Upper lobe of left lung (tissue), 6 donors: Measurements from ENCODE around the gene OR2M7. TPM values are rescaled to one million over a fixed set of nuclear protein-coding genes. Genes with fewer than 3 reads are reported as not detected.
A peak's percentile ranks its signal among the peaks of the same experiment; 100 is the strongest.
"Not testable (repeated sequence)": the region's sequence is repeated elsewhere in the genome, so short reads cannot be mapped to it uniquely, and the experiment has no call there.

Source experiments
- ATAC-seq, 2 donors: fragments of 200-7000 bp; cut with Tn5 transposase; one replicate each; pipeline ENCODE4 v1.9.1; 2022; ENCODE audit warnings: mild to moderate bottlenecking in 2 of 2, moderate library complexity in 2 of 2; ENCODE audit not compliant: low FRiP score in 2 of 2
- DNase-seq, 2 donors: peaks; one replicate each; pipeline ENCODE4 v3.0.0-alpha.2; 2019 to 2020
- H3K27ac ChIP-seq, 4 donors: fragments of 200-600 bp; sonication (generic); one replicate each; pipeline ENCODE4 v1.5.1; 2016 to 2019
- H3K27me3 ChIP-seq, 4 donors: fragments of 200-600 bp; sonication (generic); one replicate each; pipeline ENCODE4 v1.5.1; 2017 to 2019
- H3K36me3 ChIP-seq, 4 donors: fragments of 200-600 bp; sonication (generic); one replicate each; pipeline ENCODE4 v1.5.1; 2016 to 2019
- H3K4me1 ChIP-seq, 4 donors: fragments of 200-600 bp; sonication (generic); one replicate each; pipeline ENCODE4 v1.5.1; 2018 to 2019
- H3K4me3 ChIP-seq, 4 donors: fragments of 200-600 bp; sonication (generic); one replicate each; pipeline ENCODE4 v1.5.1; 2017 to 2019; ENCODE audit warnings: mild to moderate bottlenecking in 2 of 4, moderate library complexity in 1 of 4
- H3K9me3 ChIP-seq, 4 donors: fragments of 200-600 bp; sonication (generic); one replicate each; pipeline ENCODE4 v1.5.1; 2018 to 2019
- EP300 ChIP-seq, 4 donors: sonication (generic); formaldehyde crosslinking; IDR thresholded peaks; one replicate each; pipeline ENCODE4 v1.5.1; 2017; ENCODE audit warnings: antibody characterized with exemption in 4 of 4, control low read depth in 2 of 4
- POLR2A ChIP-seq, 4 donors: fragments of 450-650 bp; IDR thresholded peaks; one replicate each; pipeline ENCODE4 v1.5.1; 2016 to 2017; ENCODE audit warnings: antibody characterized with exemption in 4 of 4, mild to moderate bottlenecking in 2 of 4
- POLR2AphosphoS5 ChIP-seq, 2 donors: sonication (generic); formaldehyde crosslinking; IDR thresholded peaks; one replicate each; pipeline ENCODE4 v1.5.1; 2017; ENCODE audit warnings: antibody characterized with exemption in 2 of 2
- WGBS, 2 donors: methylation state at CpG; one replicate each; pipeline ENCODE4 v1.1.5; 2017 to 2018; 5-methylcytosine and 5-hydroxymethylcytosine counted together
- total RNA-seq, 6 donors: library from RNA; depleted of rRNA in 4 of 6; stranded (reverse); fragments of >200 nt in 4 of 6; gene quantifications; one replicate each; pipeline versions ENCODE4 v1.1.0 to v1.2.1, GENCODE V29; 2016 to 2021
- TF ChIP-seq, protein P1 (sequence below), 6 experiments: fragments of 450-650 bp in 4 of 6; fragments of 200-600 bp in 2 of 6; sonication (generic) in 2 of 6; IDR thresholded peaks; one replicate each; pipeline ENCODE4 v1.5.1; 2016 to 2019; ENCODE audit warnings: antibody characterized with exemption in 6 of 6
- donor health status: DM: no; HTN: no; CAD: no; lungs with moderate emphysema.
- donor health status: DM: no; HTN: yes; CAD: no; lungs with severe emphysema.

OR2M7 gene
- total RNA-seq, 6 donors from 2014 or later = not detected

- TF ChIP-seq, protein P1, sequence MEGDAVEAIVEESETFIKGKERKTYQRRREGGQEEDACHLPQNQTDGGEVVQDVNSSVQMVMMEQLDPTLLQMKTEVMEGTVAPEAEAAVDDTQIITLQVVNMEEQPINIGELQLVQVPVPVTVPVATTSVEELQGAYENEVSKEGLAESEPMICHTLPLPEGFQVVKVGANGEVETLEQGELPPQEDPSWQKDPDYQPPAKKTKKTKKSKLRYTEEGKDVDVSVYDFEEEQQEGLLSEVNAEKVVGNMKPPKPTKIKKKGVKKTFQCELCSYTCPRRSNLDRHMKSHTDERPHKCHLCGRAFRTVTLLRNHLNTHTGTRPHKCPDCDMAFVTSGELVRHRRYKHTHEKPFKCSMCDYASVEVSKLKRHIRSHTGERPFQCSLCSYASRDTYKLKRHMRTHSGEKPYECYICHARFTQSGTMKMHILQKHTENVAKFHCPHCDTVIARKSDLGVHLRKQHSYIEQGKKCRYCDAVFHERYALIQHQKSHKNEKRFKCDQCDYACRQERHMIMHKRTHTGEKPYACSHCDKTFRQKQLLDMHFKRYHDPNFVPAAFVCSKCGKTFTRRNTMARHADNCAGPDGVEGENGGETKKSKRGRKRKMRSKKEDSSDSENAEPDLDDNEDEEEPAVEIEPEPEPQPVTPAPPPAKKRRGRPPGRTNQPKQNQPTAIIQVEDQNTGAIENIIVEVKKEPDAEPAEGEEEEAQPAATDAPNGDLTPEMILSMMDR (IDR thresholded peaks at IDR 0.05) = no peak
- TF ChIP-seq EP300 (IDR thresholded peaks at IDR 0.05) = no peak
- TF ChIP-seq POLR2A (IDR thresholded peaks at IDR 0.05) = no peak
- no peak for TF ChIP-seq POLR2AphosphoS5 (IDR thresholded peaks at IDR 0.05)
- no peak for DNase-seq
- Histone ChIP-seq H3K4me1 (no peaks in the 10 kb centered on the region), H3K9me3 (peaks cover 0 to 5% (median 2%) of the 10 kb centered on the region in 4 donors), H3K36me3 (no peaks in the 10 kb centered on the region), H3K4me3 (no peak within 1 kb of the TSS), H3K27ac (no peak within 1 kb of the TSS), H3K27me3 (no peaks in the 10 kb centered on the region)
- no peak for ATAC-seq
- 41 to 42% methylated on average over 3 of the region's 3 CpGs for WGBS, 2 donors
These were observed 36.9 kb upstream of the OR2M7 start, which contains the start of gene OR2T4 for GRCh38 chr1:248361121-248361715. Gene OR2T4 (plus strand): TSS chr1:248361665. CDS start chr1:248361665, 0 bp downstream.

GRCh38 chr1:248359415-248359814 lies 35.0 kb upstream of the OR2M7 start:
- no peak for DNase-seq
- H3K9me3 ChIP-seq = peaks cover 0 to 3% (median under 1%) of the 10 kb centered on the region in 4 donors
- WGBS, 2 donors = 71 to 72% methylated on average over 3 of the region's 3 CpGs
- TF ChIP-seq POLR2A (IDR thresholded peaks at IDR 0.05) = no peak
- no peak for TF ChIP-seq POLR2AphosphoS5 (IDR thresholded peaks at IDR 0.05)
- no peak for TF ChIP-seq EP300 (IDR thresholded peaks at IDR 0.05)
- TF ChIP-seq, protein P1 (IDR thresholded peaks at IDR 0.05) = no peak
- no peaks in the 10 kb centered on the region for H3K36me3 ChIP-seq
- no peak overlapping the region for H3K4me3 ChIP-seq
- H3K27me3 ChIP-seq = no peaks in the 10 kb centered on the region
- H3K27ac ChIP-seq = no peak overlapping the region
- no peak for ATAC-seq
- no peaks in the 10 kb centered on the region for H3K4me1 ChIP-seq

DNA sequence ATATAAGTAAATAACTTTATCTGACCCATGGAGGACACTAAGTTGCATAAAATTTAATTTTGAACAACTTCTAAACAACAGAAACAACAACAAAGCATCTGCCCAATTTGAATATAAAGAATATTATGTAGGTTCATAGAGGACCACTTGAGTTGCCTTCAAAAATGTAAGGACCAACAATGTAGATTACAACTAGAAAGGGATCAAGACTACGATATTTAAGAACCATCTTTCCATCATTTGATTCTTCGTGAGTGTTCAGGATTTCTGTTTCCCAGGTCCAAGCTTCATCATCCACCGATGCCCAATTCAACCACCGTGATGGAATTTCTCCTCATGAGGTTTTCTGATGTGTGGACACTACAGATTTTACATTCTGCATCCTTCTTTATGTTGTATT lies 24.1 kb upstream of the OR2M7 start, which contains the start of gene OR14C36:
Gene OR14C36 (plus strand): TSS at position 301 of the 400 bp plus-strand sequence. CDS start 0 bp downstream, at position 301.
- ATAC-seq = no peak
- H3K4me1 ChIP-seq = no peaks in the 10 kb centered on the region
- TF ChIP-seq, protein P1 (IDR thresholded peaks at IDR 0.05) = no peak
- TF ChIP-seq POLR2AphosphoS5 (IDR thresholded peaks at IDR 0.05) = no peak
- TF ChIP-seq EP300 (IDR thresholded peaks at IDR 0.05) = no peak
- TF ChIP-seq POLR2A (IDR thresholded peaks at IDR 0.05) = no peak

DNA sequence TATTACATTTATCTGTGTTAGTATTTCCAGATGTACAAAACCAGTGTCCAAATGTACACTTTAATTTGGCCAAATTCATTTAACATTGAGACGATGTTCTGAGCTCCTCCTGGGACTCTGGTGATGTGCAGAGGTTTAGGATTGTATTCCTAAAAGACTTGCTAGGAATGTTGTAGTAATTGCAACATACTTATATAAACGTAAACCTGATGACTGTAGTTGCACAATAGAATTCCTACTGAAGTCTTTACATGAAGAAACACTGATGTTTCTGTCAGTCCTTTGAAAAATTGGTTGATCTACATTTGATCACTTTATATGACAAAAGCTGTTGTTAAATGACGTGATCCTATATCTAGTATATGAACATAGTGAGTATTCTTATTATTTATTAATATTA lies 19.1 kb upstream of the OR2M7 start:
- ATAC-seq (no peak), DNase-seq (no peak)
- H3K4me3 ChIP-seq = no peak overlapping the region
- H3K36me3 ChIP-seq = no peaks in the 10 kb centered on the region
- no peak for TF ChIP-seq POLR2AphosphoS5 (IDR thresholded peaks at IDR 0.05)
- no peaks in the 10 kb centered on the region for H3K4me1 ChIP-seq
- 43 to 57% methylated on average over 3 of the region's 3 CpGs for WGBS, 2 donors
- no peak overlapping the region for H3K27ac ChIP-seq
- H3K9me3 ChIP-seq = no peaks in the 10 kb centered on the region
- H3K27me3 ChIP-seq = no peaks in the 10 kb centered on the region

More for the DNA sequence above, 24.1 kb upstream of the OR2M7 start, which contains the start of gene OR14C36:
- H3K36me3 ChIP-seq = no peaks in the 10 kb centered on the region
- no peak within 1 kb of the TSS for H3K27ac ChIP-seq
- DNase-seq = no peak
- 74 to 77% methylated on average over 4 of the region's 4 CpGs for WGBS, 2 donors
- no peak within 1 kb of the TSS for H3K4me3 ChIP-seq
- H3K27me3 ChIP-seq = no peaks in the 10 kb centered on the region
- no peaks in the 10 kb centered on the region for H3K9me3 ChIP-seq

DNA sequence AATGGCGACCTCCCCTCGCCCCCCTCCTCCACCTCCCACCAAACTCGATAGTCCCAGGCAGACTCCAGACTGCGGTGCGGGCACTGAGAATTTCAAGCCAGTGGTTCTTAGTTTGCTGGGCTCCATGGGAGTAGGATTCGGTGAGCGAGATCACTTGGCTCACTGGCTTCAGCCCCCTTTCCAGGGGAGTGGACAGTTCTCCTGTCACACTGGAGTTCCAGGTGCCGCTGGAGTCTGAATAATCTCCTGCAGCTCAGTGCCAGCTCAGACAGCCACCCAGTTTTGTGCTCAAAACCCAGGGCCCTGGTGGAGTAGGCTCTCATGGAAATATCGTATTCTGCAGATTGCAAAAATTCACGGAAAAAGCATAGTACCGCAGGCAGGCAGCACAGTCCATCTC lies 7.6 kb downstream of the OR2M7 start:
- H3K4me1 ChIP-seq = no peaks in the 10 kb centered on the region
- ATAC-seq = no peak
- TF ChIP-seq, protein P1 (IDR thresholded peaks at IDR 0.05) = no peak
- TF ChIP-seq EP300 (IDR thresholded peaks at IDR 0.05) = no peak
- TF ChIP-seq POLR2A (IDR thresholded peaks at IDR 0.05) = no peak
- no peak for TF ChIP-seq POLR2AphosphoS5 (IDR thresholded peaks at IDR 0.05)
- H3K9me3 ChIP-seq = no peaks in the 10 kb centered on the region
- no peak overlapping the region for H3K4me3 ChIP-seq
- no peak overlapping the region for H3K27ac ChIP-seq
- H3K27me3 ChIP-seq = no peaks in the 10 kb centered on the region
- no peak for DNase-seq
- H3K36me3 ChIP-seq = no peaks in the 10 kb centered on the region
- WGBS, 2 donors = 89 to 91% methylated on average over 8 to 10 of the region's 11 CpGs

DNA sequence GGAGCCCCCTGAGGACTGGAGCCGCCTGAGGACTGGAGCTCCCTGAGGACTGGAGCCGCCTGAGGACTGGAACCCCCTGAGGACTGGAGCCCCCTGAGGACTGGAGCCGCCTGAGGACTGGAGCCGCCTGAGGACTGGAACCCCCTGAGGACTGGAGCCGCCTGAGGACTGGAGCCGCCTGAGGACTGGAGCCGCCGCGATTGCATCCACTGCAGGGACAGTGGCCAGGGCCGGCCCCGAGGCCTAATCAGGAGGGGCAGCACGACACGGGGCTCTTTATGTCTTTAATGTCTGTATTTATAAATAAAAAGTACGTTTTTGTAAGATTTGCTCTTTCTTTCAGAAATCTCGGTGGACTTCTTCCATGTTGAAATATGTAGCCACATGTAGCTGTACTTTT lies 17.6 kb downstream of the OR2M7 start:
- not testable (repeated sequence) for H3K36me3 ChIP-seq, ATAC-seq, H3K4me3 ChIP-seq, H3K9me3 ChIP-seq, H3K27ac ChIP-seq, H3K27me3 ChIP-seq, H3K4me1 ChIP-seq
- DNase-seq = peak in 1 of 2 donors; percentile 52
- 81 to 93% methylated on average over 6 to 11 of the region's 15 CpGs for WGBS, 2 donors
